HG03521 (cell line): ENCODE data around the gene RFNG.
A peak's percentile ranks its signal among the peaks of the same experiment; 100 is the strongest.

ENCODE experiments used
- ATAC-seq: cut with Tn5 transposase; IDR thresholded peaks from one replicate; pipeline ENCODE4 v1.9.1; 2021; ENCODE audit warnings: mild to moderate bottlenecking, moderate library complexity; ENCODE audit not compliant: unreplicated experiment

The RFNG gene, protein sequence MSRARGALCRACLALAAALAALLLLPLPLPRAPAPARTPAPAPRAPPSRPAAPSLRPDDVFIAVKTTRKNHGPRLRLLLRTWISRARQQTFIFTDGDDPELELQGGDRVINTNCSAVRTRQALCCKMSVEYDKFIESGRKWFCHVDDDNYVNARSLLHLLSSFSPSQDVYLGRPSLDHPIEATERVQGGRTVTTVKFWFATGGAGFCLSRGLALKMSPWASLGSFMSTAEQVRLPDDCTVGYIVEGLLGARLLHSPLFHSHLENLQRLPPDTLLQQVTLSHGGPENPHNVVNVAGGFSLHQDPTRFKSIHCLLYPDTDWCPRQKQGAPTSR

GRCh38 chr17:82051776-82052637 is at the start of gene RFNG, which contains the start of gene GPS1:
Gene RFNG, minus strand, starts transcription at chr17:82051811. Its CDS starts 45 bp downstream, at chr17:82051766.
Gene GPS1, plus strand, starts transcription at chr17:82051898. Its CDS starts 34 bp downstream, at chr17:82051932.
- peak; percentile 65 for ATAC-seq

- ATAC-seq = no peak
Measured at GRCh38 chr17:82101301-82101715, 49.7 kb upstream of the RFNG start.

GRCh38 chr17:82100502-82101298 is 49.1 kb upstream of the RFNG start:
- ATAC-seq = no peak

DNA sequence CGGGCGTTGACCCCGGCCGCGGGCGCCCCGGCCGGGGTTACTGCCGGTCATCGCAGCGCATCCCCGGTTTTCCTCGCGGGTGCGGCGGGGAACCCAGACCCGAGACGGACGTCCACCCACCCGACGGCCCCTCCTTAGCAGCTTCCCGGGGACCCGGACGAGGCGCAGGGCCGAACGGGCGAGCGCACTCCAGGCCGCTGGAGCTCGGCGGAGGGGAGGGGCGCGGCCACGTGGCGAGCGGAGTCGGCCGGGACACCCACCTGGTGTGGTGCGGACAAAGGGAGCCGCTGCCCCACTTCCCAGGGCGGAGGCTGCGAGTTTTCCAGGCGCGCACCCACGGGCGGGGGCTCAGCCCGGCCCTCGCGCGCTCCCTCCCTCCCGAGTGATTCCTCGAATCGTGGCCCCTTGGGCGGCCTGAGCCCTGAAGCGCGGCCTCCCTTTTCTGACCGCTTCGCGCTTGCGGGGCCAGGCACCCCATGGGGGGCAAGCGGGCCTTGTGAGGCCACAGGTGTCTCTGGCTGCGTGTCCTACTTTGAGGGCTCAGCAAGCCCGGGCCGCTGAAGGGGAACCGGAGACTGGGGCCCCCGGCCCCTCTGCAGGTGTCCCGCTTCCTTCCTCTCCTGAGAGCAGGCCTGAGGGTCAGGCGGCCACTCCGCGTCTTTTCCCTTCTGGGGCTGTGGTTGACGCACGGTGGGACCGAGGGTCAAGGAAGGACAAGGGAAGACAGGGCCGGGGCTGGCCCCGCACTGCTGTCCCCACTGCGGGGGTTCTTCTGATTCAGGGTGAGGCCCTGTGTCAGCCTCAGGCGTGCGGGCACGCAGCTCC is 47.5 kb upstream of the RFNG start:
- ATAC-seq = peak; percentile 3

GRCh38 chr17:82098169-82098938 is 46.7 kb upstream of the RFNG start, which contains the start of gene FASN:
Gene FASN, minus strand, starts transcription at chr17:82098236. Its CDS starts 1,791 bp downstream, at chr17:82096445.
- peak; percentile 67 for ATAC-seq

GRCh38 chr17:82097919-82098168 is 46.2 kb upstream of the RFNG start:
- no peak for ATAC-seq

DNA sequence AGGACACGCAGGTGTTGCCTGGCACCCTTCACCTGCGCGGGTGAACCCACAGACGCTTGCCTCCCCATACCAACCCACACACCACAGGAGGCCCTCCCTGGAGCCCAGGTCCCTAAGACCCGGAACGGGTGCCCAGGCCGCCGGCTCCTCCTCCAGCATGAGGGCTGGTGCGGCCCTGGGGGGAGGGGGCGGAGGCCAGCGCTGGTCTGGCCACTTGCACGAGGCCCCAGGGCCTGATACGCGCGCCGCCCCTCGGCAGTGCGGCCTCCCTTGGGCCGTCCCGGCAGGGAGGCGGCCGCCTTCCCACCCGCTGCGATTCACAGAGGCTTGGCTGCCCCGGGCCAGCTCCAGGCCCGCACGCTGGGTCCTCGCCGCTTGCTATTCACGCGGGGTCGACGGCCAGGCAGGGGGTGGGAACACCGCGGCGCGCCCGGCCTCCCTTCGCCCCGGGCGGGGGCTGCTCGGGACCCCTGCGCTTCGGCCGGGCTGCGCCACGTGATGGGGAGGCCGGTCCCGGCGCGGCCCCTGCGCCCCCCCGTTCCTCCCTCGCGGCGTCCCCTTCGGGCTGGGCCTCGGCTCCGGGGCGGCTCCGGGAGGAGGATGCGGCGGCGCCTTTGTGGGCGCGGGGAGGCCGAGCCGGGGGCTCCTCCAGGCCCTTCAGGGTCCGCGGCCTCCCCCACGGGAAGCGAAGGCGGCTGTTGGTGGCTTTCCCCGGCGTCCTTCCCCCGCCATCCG is 45.7 kb upstream of the RFNG start:
- peak; percentile 3 for ATAC-seq

DNA sequence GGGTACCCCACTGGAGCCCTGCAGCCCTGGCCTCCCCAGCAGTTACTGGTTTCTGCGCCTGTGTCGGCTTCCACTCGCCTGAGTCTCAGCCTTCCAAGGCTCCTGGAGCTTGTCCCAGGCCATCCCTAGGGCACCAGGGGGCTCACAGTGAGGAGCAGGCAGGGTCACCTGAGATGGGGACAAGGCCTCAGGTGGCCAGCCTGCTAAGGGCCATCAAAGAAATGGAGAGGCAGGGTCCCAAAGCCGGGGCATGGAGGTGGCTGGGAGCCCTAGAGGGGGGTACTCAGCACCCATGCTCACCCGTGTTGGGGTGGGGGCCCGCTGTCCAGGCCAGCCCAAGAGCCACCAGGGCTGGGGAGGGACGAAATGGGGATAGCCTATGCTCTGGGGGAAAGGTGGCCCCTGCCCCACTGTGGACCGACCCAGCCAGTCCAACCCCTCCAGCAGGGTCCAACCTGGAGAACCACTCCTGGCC is 45.1 kb upstream of the RFNG start:
- ATAC-seq = no peak

DNA sequence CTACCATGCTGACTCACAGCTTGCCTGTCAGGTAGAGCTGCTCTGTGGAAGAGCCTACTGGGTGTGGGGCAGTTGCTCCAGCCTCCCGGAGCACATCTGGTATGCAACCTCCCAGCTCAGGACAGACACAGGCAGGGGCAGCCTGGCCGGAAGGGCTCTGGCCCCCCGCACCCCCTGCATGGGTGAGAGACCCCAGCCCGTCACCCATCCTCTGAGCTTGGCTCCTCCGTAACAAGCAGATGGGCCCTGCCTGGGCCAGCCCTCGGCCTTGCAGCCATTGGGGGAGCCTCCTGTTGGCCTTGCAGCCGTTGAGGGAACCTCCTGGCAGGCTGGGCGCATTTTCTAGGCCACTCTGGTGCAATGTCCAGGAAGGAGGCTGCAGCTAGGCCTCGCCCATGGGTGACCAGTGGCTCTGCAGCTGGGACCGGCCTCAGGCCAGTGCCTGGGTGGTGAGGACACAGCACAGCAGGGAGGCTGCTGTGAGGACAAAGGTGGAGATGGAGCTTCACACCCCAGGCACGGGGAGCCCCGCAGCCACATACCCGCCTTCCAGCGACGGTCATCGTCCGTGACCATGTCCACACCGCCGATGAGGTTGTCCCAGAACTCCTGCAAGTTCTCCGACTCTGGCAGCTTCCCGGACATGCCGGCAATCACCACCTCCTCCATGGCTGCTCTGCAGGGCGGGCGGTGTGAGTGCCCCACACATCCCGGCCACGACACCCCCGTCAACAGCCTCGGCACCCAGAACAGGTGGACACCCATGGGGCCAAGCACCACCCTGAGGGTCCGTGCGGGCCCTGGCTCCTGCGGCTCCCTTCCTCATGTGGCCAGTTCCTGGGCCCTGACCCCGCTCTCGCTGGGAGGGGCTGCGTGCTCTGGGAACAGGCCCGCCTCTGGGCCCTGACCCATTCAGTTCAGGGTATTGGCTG is 44.4 kb upstream of the RFNG start:
- no peak for ATAC-seq

DNA sequence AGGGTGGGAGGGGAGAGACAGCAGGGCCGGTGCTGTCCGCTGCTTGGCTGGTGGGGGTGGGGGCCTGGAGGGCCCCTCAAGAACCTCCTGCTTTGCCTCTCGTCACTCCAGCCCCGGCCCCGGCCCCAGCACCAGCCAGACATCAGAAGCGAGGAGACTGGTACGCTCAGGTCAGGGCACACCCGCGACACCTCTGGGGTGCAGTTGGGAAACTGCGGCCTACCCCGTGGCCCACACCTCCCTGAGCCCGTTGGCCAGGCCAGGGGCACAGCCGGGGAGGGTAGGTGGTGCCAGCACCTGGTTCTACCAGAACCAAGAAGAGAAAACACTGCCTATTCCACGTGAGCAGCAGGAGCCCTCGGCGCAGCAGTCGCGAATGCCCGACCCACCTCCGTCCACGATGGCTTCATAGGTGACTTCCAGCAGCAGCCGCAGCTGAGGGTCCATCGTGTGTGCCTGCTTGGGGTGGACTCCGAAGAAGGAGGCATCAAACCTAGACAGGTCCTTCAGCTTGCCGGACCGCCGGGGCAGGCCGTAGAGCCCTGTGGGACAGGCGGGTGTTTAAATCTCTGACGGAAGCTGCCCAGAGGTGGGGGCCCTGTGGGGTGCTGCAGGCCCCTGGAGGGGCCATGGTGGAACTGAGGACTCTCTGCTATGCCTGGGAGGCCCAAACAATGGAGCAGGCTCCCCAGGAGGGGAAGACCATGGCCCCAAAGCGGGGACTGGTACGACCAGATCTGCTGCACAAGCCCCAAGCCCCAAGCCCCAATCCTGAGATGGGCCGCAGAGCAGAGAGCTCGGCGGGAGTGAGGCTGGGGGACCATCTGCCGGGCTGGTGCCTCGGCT is 43.5 kb upstream of the RFNG start:
- ATAC-seq = no peak

GRCh38 chr17:82092995-82093751 is 41.6 kb upstream of the RFNG start:
- no peak for ATAC-seq

GRCh38 chr17:82092628-82092994 is 41.0 kb upstream of the RFNG start:
- no peak for ATAC-seq

DNA sequence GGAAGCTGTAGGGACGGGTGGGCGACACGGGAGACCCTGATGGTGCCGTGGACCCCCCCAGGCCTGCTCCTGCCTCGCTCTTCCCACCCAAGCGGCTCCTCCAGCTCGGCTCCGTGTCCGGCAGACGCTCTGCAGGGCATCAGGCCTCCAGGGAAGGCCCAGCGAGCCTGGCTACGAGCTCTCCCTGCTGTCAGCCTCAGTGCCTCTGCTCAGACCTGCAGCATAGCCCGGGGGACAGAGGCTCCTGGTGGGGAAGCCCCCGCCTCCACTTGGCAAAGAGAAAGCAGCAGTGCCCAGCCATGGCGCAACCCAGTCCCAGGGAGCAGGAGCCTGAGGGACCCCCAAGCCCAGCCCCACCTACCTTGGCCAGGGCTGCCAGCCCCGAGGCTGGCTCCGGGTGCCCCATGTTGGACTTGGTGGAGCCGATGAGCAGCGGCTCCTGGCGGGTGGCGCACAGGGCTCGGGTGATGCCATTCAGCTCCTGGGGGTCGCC is 40.5 kb upstream of the RFNG start:
- ATAC-seq = no peak

DNA sequence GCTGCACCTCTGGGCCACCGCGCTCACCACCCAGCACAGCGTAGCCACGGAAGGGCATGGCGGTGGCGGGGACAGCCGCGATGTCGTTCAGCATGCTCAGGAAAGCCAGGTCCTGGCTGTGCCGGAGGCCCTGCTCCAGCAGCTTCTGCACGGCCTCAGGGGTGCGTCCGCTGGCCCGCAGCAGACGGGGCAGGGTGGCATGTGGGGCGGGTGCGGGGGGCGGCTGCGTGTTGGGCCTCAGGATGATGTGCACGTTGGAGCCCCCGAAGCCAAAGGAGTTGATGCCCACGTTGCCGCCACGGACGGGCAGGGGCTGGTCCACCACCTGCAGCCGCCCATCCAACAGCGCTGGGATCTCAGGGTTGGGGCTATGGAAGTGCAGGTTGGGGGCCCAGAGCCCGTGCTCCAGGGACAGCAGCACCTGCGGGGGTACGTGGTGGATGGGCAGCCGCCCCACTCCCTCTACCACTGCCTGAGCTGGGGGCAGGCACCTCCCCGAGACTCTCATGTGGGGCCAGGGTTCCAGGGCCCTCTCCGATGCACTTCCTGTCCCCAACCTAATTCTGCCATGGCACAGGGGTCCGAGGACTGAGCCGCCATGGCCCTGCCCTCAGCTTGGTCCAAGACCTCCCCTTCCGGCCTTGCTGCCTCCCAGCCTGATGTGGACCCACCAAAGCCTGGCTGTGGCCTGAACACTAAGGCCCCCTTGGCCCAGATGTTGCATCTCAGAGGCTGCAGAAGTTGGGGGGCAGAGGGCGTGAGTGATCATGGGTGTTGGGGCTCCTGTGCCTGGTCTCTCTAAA is 39.9 kb upstream of the RFNG start:
- ATAC-seq = no peak

GRCh38 chr17:82090549-82091263 is 39.1 kb upstream of the RFNG start:
- no peak for ATAC-seq
